ENCODE data around the gene CCDC187.

CCDC187 gene

DNA sequence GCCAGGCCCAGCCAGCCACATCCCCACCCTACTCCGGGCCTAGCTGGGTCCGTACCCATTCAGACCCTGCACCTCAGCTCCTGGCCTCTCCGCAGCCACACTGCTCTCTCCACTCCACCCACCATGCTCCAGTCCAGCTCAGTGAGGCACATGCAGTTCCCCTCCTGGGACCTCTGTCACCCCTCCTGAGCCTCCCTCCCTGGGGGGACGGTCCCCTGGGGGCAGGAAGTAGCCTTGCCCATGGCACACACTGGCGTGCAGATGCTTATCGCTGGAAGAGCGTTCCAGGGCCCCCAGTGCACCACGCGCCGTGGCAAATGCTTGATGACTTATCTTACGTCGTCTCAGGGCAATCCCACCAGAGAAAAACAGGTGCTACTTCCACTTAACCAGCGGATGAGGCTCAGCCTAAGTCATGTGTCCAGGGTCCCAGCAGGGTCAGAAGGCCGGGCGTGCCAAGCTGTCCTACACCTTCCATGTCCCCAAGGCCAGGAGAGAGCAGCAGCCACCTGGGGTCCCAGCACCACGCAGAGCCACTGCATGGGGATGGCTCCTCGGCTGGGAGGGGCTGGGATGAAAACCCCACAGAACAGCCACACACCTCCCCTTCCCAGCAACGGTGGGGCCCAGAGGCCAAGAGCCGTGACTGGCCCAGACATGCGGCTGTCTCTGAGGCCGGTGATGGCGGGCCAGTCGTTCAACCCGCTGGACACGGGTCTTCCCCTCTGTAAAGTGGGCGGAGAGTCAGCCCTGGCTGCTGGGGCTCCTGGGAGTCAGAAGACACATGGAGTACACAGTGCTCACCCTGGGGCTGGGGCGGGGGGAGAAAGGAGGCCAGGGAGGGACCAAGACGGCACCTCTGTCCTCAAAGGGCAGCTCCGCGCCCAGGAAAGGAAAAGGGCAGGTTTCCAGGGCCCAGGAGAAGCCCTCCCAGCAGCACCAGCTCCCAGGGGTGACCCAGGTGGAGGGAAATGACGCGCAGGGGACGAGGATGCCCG is 2.6 kb upstream of the CCDC187 start:
- Mint-ChIP-seq H3K27me3 (no peaks in the 10 kb centered on the region), H3K4me3 (no peak overlapping the region), H3K4me1 (peaks cover 4% of the 10 kb centered on the region), H3K36me3 (ENCODE audit: low read depth) (no peaks in the 10 kb centered on the region), H3K9me3 (no peaks in the 10 kb centered on the region), H3K27ac (no peak overlapping the region)
- ATAC-seq = peak; percentile 53
- DNase-seq = peak; percentile 25

GRCh38 chr9:136305804-136306203 is 1.9 kb upstream of the CCDC187 start:
- ATAC-seq = no peak
- Mint-ChIP-seq H3K36me3 (ENCODE audit: low read depth) (no peaks in the 10 kb centered on the region), H3K9me3 (no peaks in the 10 kb centered on the region), H3K4me1 (peaks cover 4% of the 10 kb centered on the region), H3K27ac (no peak overlapping the region), H3K4me3 (no peak overlapping the region), H3K27me3 (no peaks in the 10 kb centered on the region)
- no peak for DNase-seq

DNA sequence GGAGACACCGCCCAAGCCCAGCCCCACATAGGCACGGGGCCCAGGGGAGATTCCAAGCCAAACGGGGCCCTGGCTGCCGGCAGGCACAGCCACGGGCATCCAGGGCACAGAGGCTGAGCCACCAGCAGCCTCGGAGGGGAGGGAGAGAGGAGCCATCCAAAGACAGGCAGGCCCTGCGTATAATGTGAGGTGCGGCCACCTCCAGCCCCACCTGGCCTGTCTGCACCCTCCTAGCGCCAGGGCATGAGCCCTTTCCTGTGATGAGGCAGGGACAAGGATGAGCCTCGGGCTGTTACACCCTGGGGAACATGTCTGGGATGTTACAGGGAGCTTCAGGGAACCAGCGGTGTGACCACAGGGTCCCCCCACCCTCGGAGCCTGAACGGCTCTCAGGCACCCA is 1.1 kb upstream of the CCDC187 start:
- Mint-ChIP-seq H3K27ac (no peak overlapping the region), H3K4me1 (peaks cover 4% of the 10 kb centered on the region), H3K9me3 (no peaks in the 10 kb centered on the region), H3K4me3 (no peak overlapping the region), H3K36me3 (ENCODE audit: low read depth) (no peaks in the 10 kb centered on the region), H3K27me3 (no peaks in the 10 kb centered on the region)
- ATAC-seq (no peak), DNase-seq (no peak)

GRCh38 chr9:136304456-136304855 is 562 bp upstream of the CCDC187 start:
- H3K36me3 Mint-ChIP-seq (ENCODE audit: low read depth) = no peaks in the 10 kb centered on the region
- H3K27me3 Mint-ChIP-seq = no peaks in the 10 kb centered on the region
- H3K4me3 Mint-ChIP-seq = no peak overlapping the region
- H3K9me3 Mint-ChIP-seq = no peaks in the 10 kb centered on the region
- ATAC-seq = no peak
- H3K4me1 Mint-ChIP-seq = peaks cover 4% of the 10 kb centered on the region
- no peak for DNase-seq
- H3K27ac Mint-ChIP-seq = no peak overlapping the region

- peaks cover 4% of the 10 kb centered on the region for H3K4me1 Mint-ChIP-seq
- no peak overlapping the region for H3K4me3 Mint-ChIP-seq
- ATAC-seq (no peak), DNase-seq (no peak)
- no peaks in the 10 kb centered on the region for H3K27me3 Mint-ChIP-seq
- H3K9me3 Mint-ChIP-seq = no peaks in the 10 kb centered on the region
- H3K36me3 Mint-ChIP-seq (ENCODE audit: low read depth) = no peaks in the 10 kb centered on the region
- H3K27ac Mint-ChIP-seq = no peak overlapping the region
Observed at GRCh38 chr9:136303066-136303824, 649 bp downstream of the CCDC187 start.

DNA sequence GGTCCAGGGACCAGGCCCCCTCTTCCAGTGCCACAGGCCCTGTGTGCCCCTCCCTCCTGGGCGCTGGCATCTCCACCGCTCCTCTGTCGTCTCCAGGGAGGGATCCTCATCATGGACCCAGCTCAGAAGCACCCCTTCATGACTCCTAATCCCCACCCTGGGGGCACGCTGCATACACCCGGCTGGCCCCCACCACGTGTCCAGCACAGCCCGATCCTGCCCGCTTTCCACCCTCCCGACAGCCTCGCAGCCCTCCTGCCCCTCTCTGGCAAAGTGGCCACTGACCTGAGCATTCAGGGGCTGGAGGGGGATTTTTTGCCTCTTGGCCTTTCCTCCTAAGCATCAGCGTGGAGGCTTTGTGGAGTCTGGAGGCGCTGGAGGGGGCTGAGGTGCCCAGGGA is 1.4 kb downstream of the CCDC187 start:
- Mint-ChIP-seq H3K9me3 (no peaks in the 10 kb centered on the region), H3K4me3 (no peak overlapping the region), H3K27me3 (no peaks in the 10 kb centered on the region), H3K36me3 (ENCODE audit: low read depth) (no peaks in the 10 kb centered on the region), H3K27ac (no peak overlapping the region), H3K4me1 (peaks cover 4% of the 10 kb centered on the region)
- ATAC-seq = no peak
- DNase-seq = no peak

- no peak for DNase-seq
- H3K4me1 Mint-ChIP-seq = no peaks in the 10 kb centered on the region
- H3K4me3 Mint-ChIP-seq = no peak overlapping the region
- H3K9me3 Mint-ChIP-seq = no peaks in the 10 kb centered on the region
- no peak overlapping the region for H3K27ac Mint-ChIP-seq
- H3K27me3 Mint-ChIP-seq = no peaks in the 10 kb centered on the region
- ATAC-seq = no peak
- H3K36me3 Mint-ChIP-seq (ENCODE audit: low read depth) = no peaks in the 10 kb centered on the region
Observed at GRCh38 chr9:136300866-136301265, 3.0 kb downstream of the CCDC187 start.

GRCh38 chr9:136300016-136300545 is 3.8 kb downstream of the CCDC187 start:
- ATAC-seq (no peak), DNase-seq (no peak)
- Mint-ChIP-seq H3K27me3 (no peaks in the 10 kb centered on the region), H3K36me3 (ENCODE audit: low read depth) (no peaks in the 10 kb centered on the region), H3K4me1 (no peaks in the 10 kb centered on the region), H3K27ac (no peak overlapping the region), H3K4me3 (no peak overlapping the region), H3K9me3 (no peaks in the 10 kb centered on the region)

DNA sequence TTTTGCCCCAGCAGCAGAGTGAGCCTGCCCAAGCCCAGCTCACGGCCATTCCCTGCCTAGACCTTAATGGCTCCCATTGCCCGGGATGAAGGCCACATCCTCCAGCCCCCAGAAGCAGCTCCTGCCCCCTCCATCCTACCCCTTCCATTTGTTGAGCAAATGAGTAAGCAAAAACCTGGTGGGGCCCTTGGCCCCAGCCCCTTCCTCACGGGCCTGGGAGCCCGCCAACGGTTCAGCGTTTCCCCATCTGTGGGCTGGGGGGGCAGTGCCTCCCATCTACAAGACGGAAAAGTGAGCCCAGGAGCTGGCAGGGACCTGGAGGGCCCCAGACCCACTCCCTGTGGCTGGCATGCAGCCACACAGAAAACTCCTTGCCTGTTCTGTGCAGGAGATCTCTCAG is 4.4 kb downstream of the CCDC187 start:
- DNase-seq (no peak), ATAC-seq (no peak)
- no peaks in the 10 kb centered on the region for H3K27me3 Mint-ChIP-seq
- H3K36me3 Mint-ChIP-seq (ENCODE audit: low read depth) = no peaks in the 10 kb centered on the region
- H3K9me3 Mint-ChIP-seq = no peaks in the 10 kb centered on the region
- H3K4me1 Mint-ChIP-seq = no peaks in the 10 kb centered on the region
- no peak overlapping the region for H3K27ac Mint-ChIP-seq
- H3K4me3 Mint-ChIP-seq = no peak overlapping the region

DNA sequence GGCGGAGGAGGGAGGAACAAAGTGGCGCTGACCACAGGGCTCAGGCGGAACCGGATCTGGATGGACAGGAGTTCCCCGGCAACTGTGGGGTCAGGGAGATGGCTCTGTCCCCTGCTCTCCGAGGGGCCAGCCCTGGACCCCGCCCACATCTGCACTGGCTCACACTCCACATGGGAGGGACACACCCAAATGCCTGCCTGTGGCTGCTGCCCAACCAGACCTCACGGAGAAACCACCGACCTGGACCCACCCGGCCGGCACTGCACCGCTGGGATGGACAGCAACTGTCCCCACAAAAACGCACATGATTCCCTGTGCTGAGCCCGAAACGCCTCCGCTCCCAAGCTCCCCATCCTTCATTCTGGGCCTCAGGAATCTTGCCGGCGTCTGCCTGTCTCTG is 4.8 kb downstream of the CCDC187 start:
- H3K36me3 Mint-ChIP-seq (ENCODE audit: low read depth) = no peaks in the 10 kb centered on the region
- no peaks in the 10 kb centered on the region for H3K9me3 Mint-ChIP-seq
- DNase-seq (no peak), ATAC-seq (no peak)
- H3K27me3 Mint-ChIP-seq = no peaks in the 10 kb centered on the region
- no peaks in the 10 kb centered on the region for H3K4me1 Mint-ChIP-seq
- no peak overlapping the region for H3K4me3 Mint-ChIP-seq
- H3K27ac Mint-ChIP-seq = no peak overlapping the region

DNA sequence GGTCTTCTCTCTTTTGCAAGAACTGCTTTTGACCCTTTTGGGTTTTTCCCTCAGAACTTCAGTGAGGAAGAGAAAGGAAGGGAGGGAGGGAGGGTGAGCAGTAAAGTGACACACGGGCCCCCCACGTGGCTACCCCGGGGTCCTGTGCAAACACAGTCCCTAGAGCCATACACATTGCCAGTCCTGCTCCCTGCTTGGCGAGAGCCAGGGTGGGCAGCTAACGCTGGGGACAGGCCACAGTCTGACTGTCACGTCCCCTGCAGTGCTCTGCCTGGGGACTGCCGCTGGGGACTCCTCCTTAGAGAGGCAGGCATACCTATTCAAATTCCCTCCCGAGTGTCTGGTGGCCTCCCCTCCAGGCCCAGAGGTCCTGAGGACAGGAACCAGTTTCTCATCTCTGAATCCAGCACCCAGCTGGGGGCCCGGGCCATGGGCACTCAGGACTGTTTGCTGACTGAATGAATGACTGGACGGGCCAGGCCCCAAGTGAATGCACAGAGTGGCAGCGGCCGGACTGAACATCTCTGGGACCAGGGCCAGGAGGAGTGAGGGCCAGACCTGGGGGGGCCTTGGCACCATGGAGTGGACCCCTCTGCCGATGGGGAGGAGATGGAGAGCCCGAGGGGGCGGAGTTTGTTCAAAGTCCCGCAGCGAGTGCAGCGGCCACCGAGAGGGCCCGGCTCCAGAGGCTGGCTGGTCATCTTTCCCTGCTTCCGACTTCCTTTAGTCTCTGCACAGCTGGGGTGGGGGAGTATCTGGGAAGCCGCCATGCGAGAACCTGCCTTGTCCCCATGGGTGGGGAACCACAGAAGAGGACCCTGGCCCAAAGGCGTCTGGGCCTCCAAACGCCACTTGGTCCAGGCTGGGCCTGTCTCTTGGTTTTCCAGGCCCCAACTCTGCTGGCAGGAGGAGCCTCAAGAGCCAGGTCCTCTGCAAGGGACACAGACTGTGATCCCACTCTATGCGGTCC is 5.8 kb downstream of the CCDC187 start:
- Mint-ChIP-seq H3K4me1 (no peaks in the 10 kb centered on the region), H3K27me3 (no peaks in the 10 kb centered on the region), H3K27ac (no peak overlapping the region), H3K4me3 (no peak overlapping the region), H3K9me3 (no peaks in the 10 kb centered on the region), H3K36me3 (ENCODE audit: low read depth) (no peaks in the 10 kb centered on the region)
- DNase-seq (no peak), ATAC-seq (no peak)

DNA sequence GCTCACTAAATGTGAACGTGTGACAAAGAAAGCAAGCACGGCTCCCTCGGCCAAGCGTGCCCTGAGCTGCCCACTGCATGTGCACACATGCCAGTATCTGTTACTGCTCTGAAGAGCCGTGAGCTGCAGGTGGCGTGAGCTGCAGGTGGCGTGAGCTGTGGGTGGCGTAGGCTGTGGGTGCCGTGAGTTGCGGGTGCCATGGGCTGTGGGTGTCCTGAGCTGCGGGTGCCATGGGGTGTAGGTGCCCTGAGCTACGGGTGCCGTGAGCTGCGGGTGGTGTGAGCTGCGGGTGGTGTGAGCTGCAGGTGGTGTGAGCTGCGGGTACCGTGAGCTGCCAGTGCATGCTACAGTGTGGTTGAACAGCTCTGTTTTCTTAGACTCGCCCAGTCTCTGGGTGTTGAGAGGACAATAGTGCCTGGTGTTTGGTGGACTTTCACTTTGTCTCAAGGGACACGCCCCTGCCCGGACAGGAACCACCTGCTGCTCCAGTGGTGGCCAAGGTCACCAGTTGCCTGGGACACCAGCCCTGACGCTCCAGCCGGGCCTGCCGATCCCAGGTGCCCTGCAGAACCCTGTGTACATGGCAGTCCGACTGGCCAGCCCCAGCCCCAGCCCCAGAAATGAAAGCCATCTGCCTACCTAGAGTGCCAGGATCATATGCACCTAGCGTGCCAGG is 6.7 kb downstream of the CCDC187 start:
- ATAC-seq (no peak), DNase-seq (no peak)
- no peaks in the 10 kb centered on the region for H3K9me3 Mint-ChIP-seq
- no peaks in the 10 kb centered on the region for H3K36me3 Mint-ChIP-seq (ENCODE audit: low read depth)
- H3K4me3 Mint-ChIP-seq = no peak overlapping the region
- H3K27ac Mint-ChIP-seq = no peak overlapping the region
- no peaks in the 10 kb centered on the region for H3K27me3 Mint-ChIP-seq
- H3K4me1 Mint-ChIP-seq = no peaks in the 10 kb centered on the region

- Mint-ChIP-seq H3K9me3 (no peaks in the 10 kb centered on the region), H3K27ac (no peak overlapping the region), H3K4me1 (no peaks in the 10 kb centered on the region), H3K36me3 (ENCODE audit: low read depth) (no peaks in the 10 kb centered on the region), H3K4me3 (no peak overlapping the region), H3K27me3 (no peaks in the 10 kb centered on the region)
- DNase-seq (no peak), ATAC-seq (no peak)
Observed at GRCh38 chr9:136296434-136297015, 7.4 kb downstream of the CCDC187 start.
